A673 (cell line): ENCODE data around the gene SLIT1.

ENCODE experiments used
- EZH2 ChIP-seq: fragments of 200-600 bp; sonication (generic); IDR thresholded peaks from 2 replicates; pipeline ENCODE4 v1.6.1; 2017; ENCODE audit warnings: borderline replicate concordance, low read depth, mild to moderate bottlenecking, mixed read lengths, antibody characterized with exemption, low read length; ENCODE audit not compliant: poor library complexity, severe bottlenecking
- TF ChIP-seq, protein P1 (sequence below): fragments of 300-800, 200-600 bp; sonication (generic); conservative IDR thresholded peaks from 2 replicates; pipeline ENCODE4 v1.5.1; 2017; ENCODE audit warnings: low read depth, mild to moderate bottlenecking, antibody characterized with exemption, low read length, moderate library complexity, mixed read lengths

DNA sequence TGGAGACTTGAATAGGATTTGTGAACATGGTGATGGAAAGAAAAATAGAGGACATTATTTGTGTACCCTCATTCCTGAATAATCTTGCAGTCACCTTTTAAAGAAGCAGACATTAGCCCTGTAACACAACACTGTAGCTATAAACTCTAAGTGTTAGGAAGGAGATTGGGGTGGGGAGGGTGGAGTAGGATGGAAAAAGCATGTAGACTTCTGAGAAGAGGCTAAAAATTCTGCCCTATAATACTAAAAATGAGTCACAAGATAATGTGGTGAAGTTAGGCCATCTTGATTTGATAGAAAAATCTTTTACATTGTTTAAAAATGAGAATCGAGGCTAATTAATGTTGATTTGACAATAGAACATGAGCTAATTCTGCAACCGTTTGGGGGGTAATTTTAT, 224.9 kb downstream of the SLIT1 start:
- TF ChIP-seq, protein P1, sequence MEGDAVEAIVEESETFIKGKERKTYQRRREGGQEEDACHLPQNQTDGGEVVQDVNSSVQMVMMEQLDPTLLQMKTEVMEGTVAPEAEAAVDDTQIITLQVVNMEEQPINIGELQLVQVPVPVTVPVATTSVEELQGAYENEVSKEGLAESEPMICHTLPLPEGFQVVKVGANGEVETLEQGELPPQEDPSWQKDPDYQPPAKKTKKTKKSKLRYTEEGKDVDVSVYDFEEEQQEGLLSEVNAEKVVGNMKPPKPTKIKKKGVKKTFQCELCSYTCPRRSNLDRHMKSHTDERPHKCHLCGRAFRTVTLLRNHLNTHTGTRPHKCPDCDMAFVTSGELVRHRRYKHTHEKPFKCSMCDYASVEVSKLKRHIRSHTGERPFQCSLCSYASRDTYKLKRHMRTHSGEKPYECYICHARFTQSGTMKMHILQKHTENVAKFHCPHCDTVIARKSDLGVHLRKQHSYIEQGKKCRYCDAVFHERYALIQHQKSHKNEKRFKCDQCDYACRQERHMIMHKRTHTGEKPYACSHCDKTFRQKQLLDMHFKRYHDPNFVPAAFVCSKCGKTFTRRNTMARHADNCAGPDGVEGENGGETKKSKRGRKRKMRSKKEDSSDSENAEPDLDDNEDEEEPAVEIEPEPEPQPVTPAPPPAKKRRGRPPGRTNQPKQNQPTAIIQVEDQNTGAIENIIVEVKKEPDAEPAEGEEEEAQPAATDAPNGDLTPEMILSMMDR = no peak
- no peak for TF ChIP-seq EZH2
